NCI-H82 (cell line): ENCODE data around the gene MAGI3.

Experiments used
- DNase-seq: peaks from one replicate; lab custom pipeline; 2025; lab: John Stamatoyannopoulos, UW

The MAGI3 gene

GRCh38 chr1:113389953-113390834 lies at the start of gene MAGI3:
TSS of gene MAGI3 (plus strand) at chr1:113390515. CDS start at chr1:113391034, 519 bp downstream.
- DNase-seq = peak; percentile 99

- no peak for DNase-seq
These were observed 36.7 kb upstream of the MAGI3 start for GRCh38 chr1:113353580-113353979.

GRCh38 chr1:113363935-113364334 lies 26.4 kb upstream of the MAGI3 start:
- DNase-seq = no peak

GRCh38 chr1:113369040-113369439 lies 21.3 kb upstream of the MAGI3 start:
- no peak for DNase-seq

GRCh38 chr1:113369699-113370098 lies 20.6 kb upstream of the MAGI3 start:
- DNase-seq = no peak

- no peak for DNase-seq
These were observed 19.4 kb upstream of the MAGI3 start for GRCh38 chr1:113370868-113371267.

GRCh38 chr1:113372546-113372945 lies 17.8 kb upstream of the MAGI3 start:
- DNase-seq = no peak

GRCh38 chr1:113373644-113374043 lies 16.7 kb upstream of the MAGI3 start:
- no peak for DNase-seq

- no peak for DNase-seq
These were observed 14.4 kb upstream of the MAGI3 start for GRCh38 chr1:113375878-113376277.

GRCh38 chr1:113380075-113380474 lies 10.2 kb upstream of the MAGI3 start:
- DNase-seq = no peak

GRCh38 chr1:113388017-113388620 lies 2.2 kb upstream of the MAGI3 start:
- DNase-seq = no peak

- DNase-seq = peak; percentile 48
These were observed 1.5 kb upstream of the MAGI3 start for GRCh38 chr1:113388621-113389358.

- no peak for DNase-seq
These were observed 859 bp upstream of the MAGI3 start for GRCh38 chr1:113389359-113389952.

GRCh38 chr1:113390871-113391648 lies 745 bp downstream of the MAGI3 start:
- DNase-seq = peak; percentile 55

GRCh38 chr1:113391649-113392271 lies 1.4 kb downstream of the MAGI3 start:
- peak; percentile 47 for DNase-seq

- no peak for DNase-seq
These were observed 2.3 kb downstream of the MAGI3 start for GRCh38 chr1:113392541-113393128.

- no peak for DNase-seq
These were observed 3.9 kb downstream of the MAGI3 start for GRCh38 chr1:113394043-113394862.

GRCh38 chr1:113394863-113395259 lies 4.5 kb downstream of the MAGI3 start:
- DNase-seq = no peak

GRCh38 chr1:113396102-113396501 lies 5.8 kb downstream of the MAGI3 start:
- DNase-seq = no peak

GRCh38 chr1:113396585-113396984 lies 6.3 kb downstream of the MAGI3 start:
- no peak for DNase-seq
